HG03439 (cell line): ENCODE data around the gene TM4SF5.

ENCODE experiments used
- ATAC-seq: cut with Tn5 transposase; IDR thresholded peaks from one replicate; pipeline ENCODE4 v1.9.1; 2021; ENCODE audit warnings: mild to moderate bottlenecking, moderate library complexity; ENCODE audit not compliant: unreplicated experiment

TM4SF5 gene, protein sequence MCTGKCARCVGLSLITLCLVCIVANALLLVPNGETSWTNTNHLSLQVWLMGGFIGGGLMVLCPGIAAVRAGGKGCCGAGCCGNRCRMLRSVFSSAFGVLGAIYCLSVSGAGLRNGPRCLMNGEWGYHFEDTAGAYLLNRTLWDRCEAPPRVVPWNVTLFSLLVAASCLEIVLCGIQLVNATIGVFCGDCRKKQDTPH

DNA sequence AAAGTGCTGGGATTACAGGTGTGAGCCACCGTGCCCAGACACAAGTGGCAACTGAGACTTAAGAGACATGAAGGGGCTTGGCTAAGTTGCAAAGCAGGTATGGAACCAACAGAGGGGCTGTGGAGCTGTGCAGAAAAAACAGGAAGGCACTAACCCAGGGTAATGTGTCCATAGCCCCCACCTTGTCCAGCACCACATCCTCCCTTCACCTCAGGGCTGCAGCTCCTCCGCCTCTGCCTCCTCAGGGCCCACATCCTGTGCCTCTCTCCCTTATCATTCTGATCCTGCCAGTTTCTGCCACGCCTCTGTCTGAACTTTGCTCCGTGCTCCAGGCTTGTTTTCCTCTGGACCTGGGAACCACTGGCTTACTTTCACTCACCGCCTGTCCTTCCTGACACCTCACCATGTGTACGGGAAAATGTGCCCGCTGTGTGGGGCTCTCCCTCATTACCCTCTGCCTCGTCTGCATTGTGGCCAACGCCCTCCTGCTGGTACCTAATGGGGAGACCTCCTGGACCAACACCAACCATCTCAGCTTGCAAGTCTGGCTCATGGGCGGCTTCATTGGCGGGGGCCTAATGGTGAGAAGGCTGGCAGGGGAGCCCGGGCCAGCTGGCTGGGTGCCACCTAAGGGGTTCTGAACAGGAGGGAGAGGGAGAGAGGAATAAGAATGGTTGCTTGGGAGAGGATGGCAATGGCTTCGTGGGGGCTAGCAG, at the start of gene TM4SF5:
TSS of gene TM4SF5 (plus strand) at position 368 of the 716 bp plus-strand sequence. CDS start at position 405, 37 bp downstream.
- ATAC-seq: no peak

DNA sequence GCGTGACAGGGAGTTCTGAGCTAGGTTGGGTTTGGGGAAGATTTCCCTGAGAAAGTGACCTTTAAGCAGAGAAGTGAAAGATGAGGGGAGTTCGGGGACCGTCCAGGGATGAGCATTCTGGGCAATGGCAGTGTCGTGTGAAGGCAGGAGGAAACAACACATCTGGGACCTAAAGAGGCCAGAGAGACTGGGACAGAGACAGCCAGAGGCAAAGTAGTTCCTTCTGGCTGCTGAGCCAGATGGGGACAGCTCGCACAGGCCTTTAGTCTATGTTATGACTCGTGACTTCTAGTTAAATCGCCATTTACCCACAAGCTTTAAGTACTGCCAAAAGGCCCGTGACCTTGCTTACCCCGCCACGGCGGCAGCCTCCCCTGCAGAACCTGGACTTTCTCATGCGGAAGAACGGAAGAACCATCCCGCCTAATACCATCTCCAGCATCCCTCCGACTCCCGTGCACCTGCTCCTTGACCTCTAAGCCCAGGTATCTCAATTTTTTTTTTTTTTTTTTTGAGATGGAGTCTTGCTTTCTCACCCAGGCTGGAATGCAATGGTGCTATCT, 48.9 kb upstream of the TM4SF5 start:
- ATAC-seq: no peak

DNA sequence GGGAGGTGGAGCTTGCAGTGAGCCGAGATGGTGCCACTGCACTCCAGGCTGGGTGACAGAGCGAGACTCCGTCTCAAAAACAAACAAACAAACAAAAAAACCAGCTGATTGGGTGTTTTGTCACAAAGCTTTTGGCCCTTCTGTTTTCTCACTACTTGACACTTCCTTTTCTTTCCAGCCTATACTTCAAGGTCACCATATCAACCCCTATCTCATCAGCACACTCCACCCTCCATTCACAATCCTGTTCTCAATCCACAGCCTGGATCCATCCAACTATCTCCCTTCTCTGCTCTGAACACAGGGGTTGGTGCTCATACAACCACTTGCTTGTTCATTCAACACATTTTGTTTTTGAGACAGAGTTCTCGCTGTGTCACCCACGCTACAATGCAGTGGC, 47.0 kb upstream of the TM4SF5 start:
- ATAC-seq: no peak

DNA sequence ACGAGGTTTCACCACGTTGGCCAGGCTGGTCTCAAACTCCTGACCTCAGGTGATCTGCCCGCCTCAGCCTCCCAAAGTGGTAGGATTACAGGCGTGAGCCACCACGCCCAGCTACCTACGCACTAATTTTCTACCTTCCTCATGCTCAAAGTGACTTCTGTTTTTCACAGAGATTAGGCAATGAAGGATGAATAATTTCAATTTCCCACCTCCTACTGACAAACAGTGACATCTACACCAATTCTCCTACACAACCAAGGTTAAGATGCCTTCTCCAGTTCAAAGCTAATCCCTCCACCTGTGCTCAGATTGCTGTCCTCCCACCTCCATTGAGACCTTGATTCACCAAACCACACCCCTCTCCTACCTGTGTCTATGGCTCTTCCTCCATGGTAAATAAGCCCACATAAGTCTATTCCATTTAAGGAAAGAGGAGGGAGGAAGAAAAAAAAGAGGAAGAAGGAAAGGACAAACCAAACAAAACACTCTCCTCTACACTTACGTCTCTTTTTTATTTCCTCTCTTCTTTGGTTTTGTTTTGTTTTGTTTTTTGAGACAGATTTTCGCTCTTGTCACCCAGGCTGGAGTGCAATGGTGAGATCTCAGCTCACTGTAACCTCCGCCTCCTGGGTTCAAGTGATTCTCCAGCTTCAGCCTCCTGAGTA, 45.9 kb upstream of the TM4SF5 start:
- ATAC-seq: no peak

DNA sequence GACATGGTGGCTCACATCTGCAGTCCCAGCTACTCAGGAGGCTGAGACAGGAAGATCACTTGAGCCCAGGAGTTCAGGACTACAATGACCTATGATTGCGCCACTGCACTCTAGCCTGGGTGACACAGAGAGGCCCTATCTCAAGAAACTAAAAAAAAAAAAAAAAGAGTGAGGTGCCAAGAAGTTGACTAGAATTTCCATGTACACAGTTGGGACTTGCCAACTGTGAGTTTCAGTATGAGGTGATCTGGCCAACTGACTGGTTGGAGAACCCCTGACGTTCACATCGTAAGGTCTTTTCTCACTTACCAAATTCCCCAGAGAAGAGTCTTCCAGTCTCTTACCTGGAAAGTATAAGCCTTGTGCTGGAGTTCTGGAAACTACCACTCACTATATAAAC, 43.6 kb upstream of the TM4SF5 start:
- no peak for ATAC-seq

DNA sequence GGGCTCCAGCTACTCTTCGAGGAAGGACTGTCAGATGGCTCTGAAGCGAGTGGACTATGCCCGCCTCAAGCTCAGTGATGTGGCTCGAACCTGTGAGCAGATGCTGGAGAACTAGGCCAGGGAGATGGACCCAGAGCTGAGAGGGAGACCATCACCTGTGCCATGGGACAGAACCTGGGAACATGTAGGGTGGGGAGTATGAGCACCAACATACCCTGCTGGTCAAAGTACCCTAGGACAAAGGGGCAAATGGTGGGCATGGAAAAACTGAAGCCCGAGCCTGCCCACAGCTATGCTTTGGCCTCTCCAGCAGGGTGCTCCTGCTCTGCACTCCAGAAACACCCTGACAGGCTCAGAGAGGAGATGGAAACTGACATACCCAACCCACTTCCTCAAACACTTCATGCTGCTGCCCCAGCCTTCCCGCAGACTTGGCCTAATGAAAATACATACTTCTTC, 38.6 kb upstream of the TM4SF5 start:
- ATAC-seq: no peak

DNA sequence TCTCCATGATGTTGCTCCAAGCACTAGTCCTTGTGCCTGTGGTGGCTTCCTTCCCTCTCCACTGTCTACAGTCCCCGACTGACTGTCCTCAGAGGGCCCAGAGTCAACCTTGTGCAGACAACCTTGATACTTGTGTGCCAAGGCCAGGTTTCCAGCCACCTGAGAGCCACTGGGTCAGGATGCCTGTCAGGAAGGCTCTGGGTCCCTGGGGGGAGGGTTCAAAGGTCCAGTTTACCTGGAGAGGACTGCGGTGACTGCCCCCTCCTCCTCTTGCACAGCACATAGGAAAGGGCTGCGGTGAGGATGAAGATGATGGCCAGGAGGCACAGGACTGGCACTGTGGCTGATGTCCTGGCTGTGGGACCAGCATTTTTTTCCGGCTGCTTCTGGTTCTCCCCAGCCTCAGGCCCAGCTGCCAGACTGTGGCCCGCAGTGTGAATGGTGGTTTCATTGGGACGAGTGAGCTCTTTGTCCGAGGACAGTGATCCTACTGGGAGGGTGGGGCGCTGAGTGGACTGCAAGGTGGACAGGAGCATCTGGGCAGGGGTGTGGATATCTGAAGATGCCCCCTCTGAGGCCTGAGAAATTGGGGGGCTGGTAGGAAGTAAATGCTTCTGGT, 36.7 kb upstream of the TM4SF5 start:
- no peak for ATAC-seq

DNA sequence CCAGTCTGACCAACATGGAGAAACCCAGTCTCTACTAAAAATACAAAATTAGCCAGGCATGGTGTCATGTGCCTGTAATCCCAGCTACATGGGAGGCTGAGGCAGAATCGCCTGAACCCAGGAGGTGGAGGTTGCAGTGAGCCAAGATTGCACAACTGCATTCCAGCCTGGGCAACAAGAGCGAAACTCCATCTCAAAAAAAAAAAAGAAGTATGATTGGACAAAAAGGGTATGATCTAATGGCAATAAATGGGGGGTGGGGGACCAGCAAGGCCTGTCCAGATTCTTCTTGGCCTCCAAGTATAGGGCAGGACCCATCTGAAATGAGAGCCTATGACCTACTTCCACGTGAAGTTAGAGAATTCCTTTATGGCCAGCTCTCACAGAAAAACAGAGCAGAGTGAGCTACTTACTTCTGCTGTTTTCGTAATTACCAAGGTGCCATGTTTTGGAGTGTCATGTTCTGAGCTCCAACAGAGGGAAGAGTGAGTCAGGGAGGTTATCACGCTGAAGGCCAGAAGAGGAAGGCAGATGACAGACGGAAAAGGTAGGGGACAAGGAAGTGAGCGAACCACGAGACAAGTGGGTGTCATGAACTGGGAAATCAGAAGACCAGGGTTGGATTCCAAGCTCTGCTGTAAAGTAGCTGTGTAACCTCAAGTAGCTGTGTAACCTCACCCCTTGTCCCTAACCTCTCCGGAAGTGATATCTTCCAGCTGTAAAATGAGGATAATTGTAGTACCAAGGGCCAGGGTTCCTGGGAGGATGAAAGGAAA, 35.6 kb upstream of the TM4SF5 start:
- no peak for ATAC-seq

DNA sequence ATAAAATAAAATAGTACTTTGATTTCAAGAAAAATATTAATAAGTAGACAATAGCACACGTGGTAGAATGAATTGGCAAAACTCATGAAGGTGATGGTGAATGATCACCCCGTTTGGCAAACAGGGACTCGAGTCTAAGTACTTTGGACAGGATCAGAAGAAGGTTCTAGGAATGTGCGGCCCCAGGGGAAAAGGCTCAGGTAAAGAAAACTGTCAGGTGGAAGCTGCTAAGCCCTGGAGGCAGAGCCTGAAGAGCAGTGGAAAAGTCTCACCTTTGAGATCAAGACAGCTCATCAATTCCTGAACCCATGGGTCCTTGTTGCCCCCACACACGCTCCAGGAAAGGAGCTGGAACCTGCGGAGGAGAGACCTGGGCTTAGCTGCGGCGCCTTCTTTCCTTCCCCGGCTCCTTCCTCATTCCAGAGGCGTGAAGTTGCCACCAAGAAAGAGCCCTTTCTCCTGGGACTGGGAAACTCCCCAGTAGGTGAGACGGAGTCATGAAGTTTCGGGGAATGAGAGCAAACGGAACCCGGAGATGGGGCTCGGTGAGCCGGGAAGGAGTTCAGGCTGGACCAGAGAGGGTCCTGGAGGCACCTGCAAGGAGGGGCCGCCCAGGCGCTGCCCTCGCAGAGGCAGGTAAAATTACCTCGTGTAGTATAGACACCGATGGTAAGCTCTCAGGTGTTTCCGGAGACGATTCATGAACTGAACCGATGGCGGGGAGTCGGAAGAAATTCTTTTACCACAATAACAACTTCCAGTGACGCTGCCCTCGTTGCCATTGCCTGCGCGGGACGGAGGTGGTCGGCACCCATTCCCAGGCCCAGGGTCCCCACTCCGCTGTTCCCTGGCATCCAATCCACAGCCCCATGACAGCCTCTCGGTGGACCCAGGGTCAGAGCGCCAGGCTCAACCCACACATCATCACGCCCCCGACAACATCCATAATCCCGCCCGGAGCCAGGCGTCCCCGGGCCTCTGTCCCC, 33.3 kb upstream of the TM4SF5 start:
- no peak for ATAC-seq

DNA sequence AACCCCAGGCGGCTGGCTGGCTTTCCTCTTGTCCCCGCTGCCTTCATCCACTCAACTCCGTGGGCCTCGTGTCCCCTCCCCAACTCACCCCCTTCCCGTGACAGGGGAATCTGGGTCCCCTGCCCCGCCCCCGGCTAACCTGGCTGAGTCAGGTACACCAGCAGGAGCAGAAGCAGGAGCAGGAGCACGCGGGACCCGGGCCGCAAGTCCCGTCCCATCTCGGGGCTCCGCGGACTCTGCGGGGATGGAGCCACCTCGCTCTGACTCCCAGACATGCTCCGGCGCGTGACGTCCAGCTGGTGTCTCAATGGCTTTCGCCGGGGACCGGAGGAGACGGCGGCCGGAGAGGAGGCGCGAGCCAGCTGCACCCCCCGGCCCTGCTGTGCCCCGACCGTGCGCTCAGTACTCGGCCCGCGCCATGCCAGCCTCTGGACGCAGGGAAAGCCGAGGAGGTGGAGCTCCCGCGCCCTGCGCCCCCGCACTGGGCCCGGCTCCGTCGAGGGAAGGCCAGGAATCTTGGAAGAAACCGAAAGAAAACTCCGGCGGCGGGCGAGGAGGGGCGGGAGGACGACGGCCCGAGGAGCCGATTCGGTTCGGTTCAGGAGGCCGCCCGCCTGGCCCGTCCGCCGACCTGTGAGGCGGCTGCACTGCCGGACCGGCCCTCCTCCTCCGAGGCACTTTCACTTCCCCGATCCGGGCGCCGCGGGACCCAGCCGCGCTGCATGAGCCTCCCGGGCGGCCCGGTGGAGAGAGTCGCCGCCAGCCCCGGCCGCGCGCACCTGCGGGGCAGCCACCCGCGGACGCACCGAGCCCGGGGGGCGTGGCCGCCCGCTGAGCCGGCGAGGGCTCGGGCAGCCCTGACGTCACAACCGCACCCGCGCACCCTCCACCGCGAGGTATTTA, 32.3 kb upstream of the TM4SF5 start, which contains the start of the genes CXCL16 and ZMYND15:
TSS of gene CXCL16 (minus strand) at position 807 of the 903 bp plus-strand sequence. CDS start at position 218, 589 bp downstream.
TSS of gene ZMYND15 (plus strand) at position 712 of the 903 bp plus-strand sequence. CDS start 716 bp downstream, outside the sequence.
- no peak for ATAC-seq

DNA sequence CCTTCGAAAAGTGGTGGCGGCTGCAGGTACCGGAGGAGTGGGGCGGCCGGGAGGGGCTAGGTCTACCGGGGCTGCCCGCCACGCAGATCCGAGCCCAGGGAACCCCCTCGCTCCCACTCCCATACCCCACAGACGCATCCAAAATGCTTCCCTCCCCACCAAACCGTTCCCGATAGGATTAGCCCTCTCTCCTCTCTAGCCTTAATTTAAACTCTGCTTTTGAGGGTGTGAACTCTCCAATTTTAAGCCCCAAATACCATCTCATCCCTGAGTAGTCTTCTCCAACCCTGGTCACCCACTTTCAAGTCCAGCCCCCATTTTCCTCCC, 31.7 kb upstream of the TM4SF5 start:
- no peak for ATAC-seq

DNA sequence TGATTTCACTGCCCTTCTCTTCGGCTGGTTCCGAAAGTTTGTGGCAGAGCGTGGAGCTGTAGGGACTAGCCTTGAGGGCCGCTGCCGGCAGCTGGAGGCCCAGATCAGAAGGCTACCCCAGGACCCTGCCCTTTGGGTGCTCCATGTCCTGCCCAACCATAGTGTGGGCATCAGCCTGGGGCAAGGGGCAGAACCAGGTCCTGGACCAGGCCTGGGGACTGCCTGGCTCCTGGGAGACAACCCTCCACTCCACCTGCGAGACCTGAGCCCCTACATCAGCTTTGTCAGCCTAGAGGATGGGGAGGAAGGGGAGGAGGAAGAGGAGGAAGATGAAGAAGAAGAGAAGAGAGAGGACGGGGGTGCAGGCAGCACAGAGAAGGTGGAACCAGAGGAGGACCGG, 31.1 kb upstream of the TM4SF5 start:
- ATAC-seq: no peak

DNA sequence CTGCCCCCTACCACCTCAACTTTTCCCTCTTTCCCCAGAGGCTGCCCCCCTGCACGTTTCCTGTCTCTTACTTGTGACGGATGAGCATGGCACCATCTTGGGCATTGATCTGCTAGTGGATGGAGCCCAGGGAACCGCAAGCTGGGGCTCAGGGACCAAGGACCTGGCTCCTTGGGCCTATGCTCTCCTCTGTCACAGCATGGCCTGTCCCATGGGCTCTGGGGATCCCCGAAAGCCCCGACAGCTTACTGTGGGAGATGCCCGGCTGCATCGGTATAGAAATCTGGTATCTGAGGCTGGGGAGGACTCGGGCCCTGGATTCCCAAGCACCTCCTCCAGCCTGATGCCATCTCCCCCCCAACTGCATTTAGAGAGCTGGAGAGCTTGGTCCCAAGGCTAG, 30.1 kb upstream of the TM4SF5 start:
- ATAC-seq: no peak

DNA sequence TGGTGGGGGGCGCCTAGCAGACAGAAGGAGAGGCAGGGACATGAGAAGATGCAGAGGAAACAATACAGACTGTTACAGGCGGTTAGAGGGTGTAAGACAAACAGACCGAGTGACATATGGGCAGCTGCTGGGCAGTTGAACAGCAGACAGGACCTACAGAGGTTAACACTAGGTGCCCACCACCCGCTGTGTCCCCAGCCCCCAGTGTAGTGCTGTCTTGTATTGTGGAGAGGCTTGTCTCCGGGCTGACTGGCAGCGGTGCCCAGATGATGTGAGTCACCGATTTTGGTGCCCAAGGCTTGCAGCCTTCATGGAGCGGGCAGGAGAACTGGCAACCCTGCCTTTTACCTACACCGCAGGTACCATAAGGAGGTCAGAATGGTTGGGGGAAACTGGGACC, 29.6 kb upstream of the TM4SF5 start:
- no peak for ATAC-seq

DNA sequence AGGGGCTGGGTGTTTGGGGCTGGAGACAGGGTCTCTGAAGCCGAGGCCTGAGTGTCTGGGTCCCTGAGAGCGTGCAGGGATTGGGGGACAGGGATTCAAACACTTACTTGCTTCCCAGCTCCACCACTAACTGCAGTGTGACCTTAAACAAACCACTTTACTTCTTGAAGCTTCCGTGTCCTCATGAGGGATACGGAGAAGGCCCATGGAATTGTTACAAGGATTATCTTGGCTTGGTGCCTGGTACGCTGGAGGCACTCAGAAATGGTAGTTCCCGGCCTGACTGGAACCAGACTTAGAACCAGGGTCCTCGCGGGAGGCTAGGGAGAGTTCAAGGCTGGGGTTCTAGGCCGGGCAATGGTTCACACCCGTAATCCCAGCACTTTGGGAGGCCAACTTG, 29.1 kb upstream of the TM4SF5 start:
- no peak for ATAC-seq

DNA sequence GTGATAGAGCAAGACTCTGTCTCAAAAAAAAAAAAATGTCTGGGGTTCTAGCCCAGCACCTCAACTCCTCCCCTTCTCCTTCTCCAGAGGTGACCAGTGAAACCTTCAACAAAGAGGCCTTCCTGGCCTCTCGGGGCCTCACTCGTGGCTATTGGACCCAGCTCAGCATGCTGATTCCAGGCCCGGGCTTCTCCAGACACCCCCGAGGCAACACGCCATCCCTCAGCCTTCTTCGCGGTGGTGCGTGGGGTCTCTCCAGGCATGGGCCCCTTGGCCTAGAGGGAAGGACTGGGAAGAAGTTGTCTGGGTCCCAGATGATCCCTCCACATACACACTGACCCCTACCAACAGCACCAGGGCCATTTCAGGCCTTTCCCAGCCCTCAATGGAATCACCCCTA, 28.5 kb upstream of the TM4SF5 start:
- ATAC-seq: no peak

DNA sequence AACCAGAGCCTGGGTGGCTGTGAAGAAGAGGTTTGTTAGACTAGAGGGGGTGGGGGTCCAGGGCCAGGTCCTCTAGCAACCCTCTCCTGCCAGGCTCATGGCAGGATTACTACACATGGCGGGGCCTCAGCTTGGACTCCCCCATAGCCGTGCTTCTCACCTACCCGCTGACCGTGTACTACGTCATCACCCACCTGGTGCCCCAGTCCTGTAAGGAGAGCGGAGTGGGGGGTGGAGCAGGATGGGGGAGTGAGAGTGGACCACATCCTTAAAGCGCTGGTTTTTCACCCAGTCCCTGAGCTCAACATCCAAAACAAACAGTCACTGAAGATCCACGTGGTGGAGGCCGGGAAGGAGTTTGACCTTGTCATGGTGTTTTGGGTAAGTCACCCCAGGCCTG, 27.8 kb upstream of the TM4SF5 start:
- no peak for ATAC-seq
